B cell (primary cell): ENCODE measurements around the gene ZER1.

ENCODE experiments used
- CTCF ChIP-seq: fragments of 200-600 bp; IDR thresholded peaks from one replicate; pipeline ENCODE4 v1.8.0; 2022; ENCODE audit warnings: antibody characterized with exemption, mild to moderate bottlenecking
- EZH2 ChIP-seq: IDR thresholded peaks from 2 replicates; pipeline ENCODE4 v1.6.1; 2012; ENCODE audit warnings: borderline replicate concordance, low read depth, mild to moderate bottlenecking, moderate library complexity, low read length; ENCODE audit not compliant: insufficient read depth, poor library complexity, severe bottlenecking

GRCh38 chr9:128712451-128713410 is 59.0 kb downstream of the ZER1 start:
- TF ChIP-seq CTCF (no peak), EZH2 (no peak)
